H9 (cell line): Measurements from ENCODE around the gene BHLHE41. TPM values are rescaled to one million over a fixed set of nuclear protein-coding genes. Genes with fewer than 3 reads are reported as not detected.

Experiments
- DNase-seq: peaks from one replicate; pipeline ENCODE4 v3.0.0-alpha.2; 2017
- H2AFZ ChIP-seq: one replicate; pipeline ENCODE4 v1.6.1; 2013; ENCODE audit warnings: mild to moderate bottlenecking, low read length, control low read depth, moderate library complexity
- H2AK5ac ChIP-seq: 2 replicates; pipeline ENCODE4 v1.6.1; 2013; ENCODE audit warnings: low read length, control low read depth, mixed read lengths; ENCODE audit not compliant: insufficient read length
- H2BK120ac ChIP-seq: one replicate; pipeline ENCODE4 v1.6.1; 2013; ENCODE audit warnings: low read depth, mild to moderate bottlenecking, low read length, control low read depth, inconsistent platforms; ENCODE audit not compliant: poor library complexity, severe bottlenecking
- H2BK12ac ChIP-seq: 2 replicates; pipeline ENCODE4 v1.6.1; 2013; ENCODE audit warnings: low read length, control low read depth, mixed read lengths, low read depth; ENCODE audit not compliant: insufficient read length
- H2BK15ac ChIP-seq: 2 replicates; pipeline ENCODE4 v1.6.1; 2013; ENCODE audit warnings: low read depth, low read length, control low read depth
- H2BK20ac ChIP-seq: one replicate; pipeline ENCODE4 v1.6.1; 2013; ENCODE audit warnings: low read depth, mild to moderate bottlenecking, low read length, control low read depth, inconsistent platforms; ENCODE audit not compliant: poor library complexity, severe bottlenecking
- H2BK5ac ChIP-seq: 2 replicates; pipeline ENCODE4 v1.6.1; 2013; ENCODE audit warnings: low read length, control low read depth, mixed read lengths; ENCODE audit not compliant: insufficient read length
- H3K14ac ChIP-seq: 2 replicates; pipeline ENCODE4 v1.6.1; 2013; ENCODE audit warnings: low read length, control low read depth; ENCODE audit not compliant: insufficient read depth
- H3K18ac ChIP-seq: 2 replicates; pipeline ENCODE4 v1.6.1; 2013; ENCODE audit warnings: low read depth, mild to moderate bottlenecking, mixed read lengths, low read length, control low read depth; ENCODE audit not compliant: insufficient read length
- H3K23ac ChIP-seq: 2 replicates; pipeline ENCODE4 v1.6.1; 2013; ENCODE audit warnings: low read length, control low read depth, mixed read lengths, low read depth; ENCODE audit not compliant: insufficient read length
- H3K23me2 ChIP-seq: 2 replicates; pipeline ENCODE4 v1.6.1; 2013; ENCODE audit warnings: low read depth, mild to moderate bottlenecking, mixed read lengths, low read length, control low read depth; ENCODE audit not compliant: insufficient read length, poor library complexity, severe bottlenecking
- H3K27ac ChIP-seq: 2 replicates; pipeline ENCODE4 v1.5.1; 2013; ENCODE audit warnings: low read length, control low read depth, mixed read lengths, low read depth; ENCODE audit not compliant: insufficient read length
- H3K27me3 ChIP-seq: 2 replicates; pipeline ENCODE4 v1.6.1; 2013; ENCODE audit warnings: low read length, control low read depth, inconsistent platforms; ENCODE audit not compliant: insufficient read depth
- H3K4ac ChIP-seq: 2 replicates; pipeline ENCODE4 v1.6.1; 2013; ENCODE audit warnings: low read depth, mild to moderate bottlenecking, control low read depth, inconsistent platforms, low read length, moderate library complexity
- H3K4me1 ChIP-seq: 2 replicates; pipeline ENCODE4 v1.6.1; 2013; ENCODE audit warnings: low read length, control low read depth, inconsistent platforms; ENCODE audit not compliant: insufficient read depth
- H3K4me2 ChIP-seq: 2 replicates; pipeline ENCODE4 v1.6.1; 2013; ENCODE audit warnings: low read length, control low read depth, mixed read lengths; ENCODE audit not compliant: insufficient read length, insufficient read depth
- H3K56ac ChIP-seq: 2 replicates; pipeline ENCODE4 v1.6.1; 2013; ENCODE audit warnings: low read depth, mild to moderate bottlenecking, mixed read lengths, low read length, control low read depth; ENCODE audit not compliant: insufficient read length
- H3K79me1 ChIP-seq: 2 replicates; pipeline ENCODE4 v1.6.1; 2013; ENCODE audit warnings: low read depth, mild to moderate bottlenecking, moderate library complexity, low read length, control low read depth, inconsistent platforms; ENCODE audit not compliant: insufficient read depth, poor library complexity, severe bottlenecking
- H3K79me2 ChIP-seq: 2 replicates; pipeline ENCODE4 v1.6.1; 2013; ENCODE audit warnings: low read length, control low read depth, inconsistent platforms; ENCODE audit not compliant: insufficient read depth
- H3K9ac ChIP-seq: 2 replicates; pipeline ENCODE4 v1.6.1; 2013; ENCODE audit warnings: low read length, control low read depth, mixed read lengths; ENCODE audit not compliant: insufficient read length; ENCODE audit errors: extremely low read depth
- H3K9me3 ChIP-seq: one replicate; pipeline ENCODE4 v1.6.1; 2013; ENCODE audit warnings: low read depth, low read length, inconsistent platforms; ENCODE audit not compliant: control insufficient read depth
- H3T11ph ChIP-seq: one replicate; pipeline ENCODE4 v1.6.1; 2013; ENCODE audit warnings: mild to moderate bottlenecking, low read length, control low read depth, inconsistent platforms
- H4K20me1 ChIP-seq: one replicate; pipeline ENCODE4 v1.6.1; 2013; ENCODE audit not compliant: control insufficient read depth, insufficient read length, insufficient read depth
- H4K5ac ChIP-seq: 2 replicates; pipeline ENCODE4 v1.6.1; 2013; ENCODE audit warnings: low read depth, mild to moderate bottlenecking, mixed read lengths, low read length, control low read depth; ENCODE audit not compliant: insufficient read length
- H4K8ac ChIP-seq: replicated peaks from 2 replicates; pipeline ENCODE4 v1.6.1; 2013; ENCODE audit warnings: low read length, control low read depth, mixed read lengths, low read depth; ENCODE audit not compliant: insufficient read length
- H4K91ac ChIP-seq: 2 replicates; pipeline ENCODE4 v1.6.1; 2013; ENCODE audit warnings: low read depth, mild to moderate bottlenecking, moderate library complexity, mixed read lengths, low read length, control low read depth; ENCODE audit not compliant: insufficient read length
- H3K27ac Mint-ChIP-seq, 3 experiments: 2 replicates in 2 of 3; 3 replicates in 1 of 3; pipeline ENCODE4 v1.8.0; 2020 to 2021; ENCODE audit warnings: mixed read lengths in 3 of 3, mild to moderate bottlenecking in 1 of 3, moderate library complexity in 1 of 3
- H3K27me3 Mint-ChIP-seq: 2 replicates; pipeline ENCODE4 v1.8.0; 2021; ENCODE audit warnings: low read depth, mild to moderate bottlenecking, moderate library complexity, mixed read lengths
- H3K36me3 Mint-ChIP-seq, 3 experiments: 2 replicates in 2 of 3; 3 replicates in 1 of 3; pipeline ENCODE4 v1.8.0; 2020 to 2021; ENCODE audit warnings: low read depth in 3 of 3, mixed read lengths in 3 of 3; ENCODE audit not compliant: insufficient read depth in 1 of 3
- H3K4me1 Mint-ChIP-seq, 2 experiments: 2 replicates each; pipeline ENCODE4 v1.8.0; 2020; ENCODE audit warnings: mixed read lengths in 2 of 2
- H3K4me3 Mint-ChIP-seq, 2 experiments: 2 replicates in 1 of 2; 3 replicates in 1 of 2; pipeline ENCODE4 v1.8.0; 2020 to 2021; ENCODE audit warnings: mild to moderate bottlenecking in 2 of 2, mixed read lengths in 2 of 2, moderate library complexity in 1 of 2
- H3K9me3 Mint-ChIP-seq, 2 experiments: 2 replicates in 1 of 2; 3 replicates in 1 of 2; pipeline ENCODE4 v1.8.0; 2020; ENCODE audit warnings: mild to moderate bottlenecking in 2 of 2, mixed read lengths in 2 of 2, moderate library complexity in 1 of 2
- CTCF ChIP-seq: fragments of 200-600 bp; sonication (generic); conservative IDR thresholded peaks from 3 replicates; pipeline ENCODE4 v1.8.0; 2021; ENCODE audit warnings: antibody characterized with exemption, mild to moderate bottlenecking
- total RNA-seq: library from RNA; stranded (reverse); gene quantifications from 2 replicates; pipeline ENCODE4 v1.2.1, GENCODE V29; 2021

BHLHE41 gene
- total RNA-seq, 1 experiment from 2014 or later = 0.33 TPM

GRCh38 chr12:26138860-26139259 lies 14.0 kb upstream of the BHLHE41 start:
- Histone ChIP-seq H3K79me1 (no peaks in the 10 kb centered on the region), H3K4me2 (no peak overlapping the region), H2BK5ac (no peak overlapping the region), H2AFZ (no peak overlapping the region), H3K27me3 (no peaks in the 10 kb centered on the region), H4K5ac (no peak overlapping the region), H3T11ph (no peak overlapping the region), H3K23ac (no peak overlapping the region), H4K20me1 (no peaks in the 10 kb centered on the region), H2BK20ac (no peak overlapping the region), H3K14ac (no peak overlapping the region), H3K9me3 (no peaks in the 10 kb centered on the region), H2BK120ac (no peak overlapping the region), H3K9ac (no peak overlapping the region), H4K8ac (no peak overlapping the region), H3K4ac (no peak overlapping the region), H3K4me1 (peaks cover 3% of the 10 kb centered on the region; the same call in 1 of the 2 replicates), H3K18ac (no peak overlapping the region), H3K56ac (no peak overlapping the region), H2AK5ac (no peak overlapping the region), H3K79me2 (no peaks in the 10 kb centered on the region), H3K23me2 (no peaks in the 10 kb centered on the region), H2BK12ac (no peak overlapping the region), H2BK15ac (no peak overlapping the region), H3K27ac (no peak overlapping the region), H4K91ac (no peak overlapping the region)
- no peak for DNase-seq
- Mint-ChIP-seq H3K27me3 (peaks cover 15% of the 10 kb centered on the region), H3K27ac (no peak overlapping the region), H3K9me3 (no peaks in the 10 kb centered on the region), H3K36me3 (no peaks in the 10 kb centered on the region), H3K4me3 (no peak overlapping the region), H3K4me1 (peaks cover 12 to 13% of the 10 kb centered on the region in 2 experiments)
- TF ChIP-seq CTCF = no peak
